GF-D8 (cell line): ENCODE data around the gene MAN1C1.

Experiments used
- DNase-seq: peaks from one replicate; lab custom pipeline; 2025; lab: John Stamatoyannopoulos, UW

The MAN1C1 gene

DNA sequence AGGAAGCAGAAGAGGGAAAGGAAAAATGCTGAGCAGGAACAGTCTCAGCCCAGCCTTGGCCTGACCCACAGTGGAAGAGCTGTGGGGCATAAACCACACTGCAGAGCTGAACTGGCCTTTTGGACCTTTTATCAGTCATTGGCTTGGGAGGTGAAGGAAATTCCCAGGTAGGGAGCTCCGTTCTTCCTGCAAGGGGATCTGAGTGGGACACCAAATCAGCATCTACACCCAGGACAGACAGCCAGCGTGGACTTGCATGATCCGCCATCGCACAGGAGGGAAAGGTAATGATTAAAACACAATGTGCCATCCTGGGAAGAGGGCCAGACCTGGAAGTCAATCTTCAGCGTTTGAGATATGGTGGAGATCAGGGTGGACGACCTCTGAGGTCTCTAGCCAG, 202.0 kb downstream of the MAN1C1 start:
- no peak for DNase-seq

DNA sequence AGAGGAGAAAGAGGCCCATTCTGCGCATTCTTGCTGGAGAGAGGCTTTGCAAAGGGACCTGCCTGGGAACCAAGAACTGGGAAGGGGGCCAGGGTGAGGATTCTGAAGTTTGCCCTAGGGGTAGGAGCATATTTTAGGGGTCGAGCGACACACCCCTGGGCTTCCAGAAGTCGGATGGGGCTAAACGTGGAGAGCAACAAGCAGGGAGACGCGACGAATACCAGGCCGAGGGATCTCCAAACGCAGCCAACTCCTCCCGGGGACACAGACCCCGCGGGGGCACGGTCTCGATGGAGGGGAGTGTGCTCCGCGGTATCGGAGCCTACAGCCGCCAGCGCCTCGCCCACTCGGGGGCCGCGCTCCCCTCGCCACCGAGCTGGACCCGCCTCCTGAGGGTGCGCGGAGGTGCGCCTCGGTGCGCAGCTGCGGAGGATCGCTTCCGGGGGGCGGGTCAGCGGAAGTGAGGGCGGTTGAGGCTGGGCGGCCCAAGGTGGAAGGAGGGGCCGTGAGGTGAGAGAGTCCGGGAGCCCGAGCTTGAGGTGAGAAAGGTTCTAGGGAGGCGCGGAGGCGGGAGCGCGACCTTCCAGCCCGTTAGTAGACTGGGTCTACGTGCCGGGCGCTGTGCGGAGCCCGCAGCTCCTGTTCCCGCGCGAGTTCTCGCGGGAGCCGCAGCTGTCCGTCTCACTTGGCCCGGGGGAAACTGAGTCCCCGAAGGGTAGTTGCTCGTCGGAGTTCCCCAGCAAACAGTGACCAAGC, 203.1 kb downstream of the MAN1C1 start, which contains the start of gene MTFR1L:
Gene MTFR1L, plus strand, starts transcription at position 464 of the 756 bp plus-strand sequence. CDS start 3,151 bp downstream, outside the sequence.
- peak; percentile 69 for DNase-seq

DNA sequence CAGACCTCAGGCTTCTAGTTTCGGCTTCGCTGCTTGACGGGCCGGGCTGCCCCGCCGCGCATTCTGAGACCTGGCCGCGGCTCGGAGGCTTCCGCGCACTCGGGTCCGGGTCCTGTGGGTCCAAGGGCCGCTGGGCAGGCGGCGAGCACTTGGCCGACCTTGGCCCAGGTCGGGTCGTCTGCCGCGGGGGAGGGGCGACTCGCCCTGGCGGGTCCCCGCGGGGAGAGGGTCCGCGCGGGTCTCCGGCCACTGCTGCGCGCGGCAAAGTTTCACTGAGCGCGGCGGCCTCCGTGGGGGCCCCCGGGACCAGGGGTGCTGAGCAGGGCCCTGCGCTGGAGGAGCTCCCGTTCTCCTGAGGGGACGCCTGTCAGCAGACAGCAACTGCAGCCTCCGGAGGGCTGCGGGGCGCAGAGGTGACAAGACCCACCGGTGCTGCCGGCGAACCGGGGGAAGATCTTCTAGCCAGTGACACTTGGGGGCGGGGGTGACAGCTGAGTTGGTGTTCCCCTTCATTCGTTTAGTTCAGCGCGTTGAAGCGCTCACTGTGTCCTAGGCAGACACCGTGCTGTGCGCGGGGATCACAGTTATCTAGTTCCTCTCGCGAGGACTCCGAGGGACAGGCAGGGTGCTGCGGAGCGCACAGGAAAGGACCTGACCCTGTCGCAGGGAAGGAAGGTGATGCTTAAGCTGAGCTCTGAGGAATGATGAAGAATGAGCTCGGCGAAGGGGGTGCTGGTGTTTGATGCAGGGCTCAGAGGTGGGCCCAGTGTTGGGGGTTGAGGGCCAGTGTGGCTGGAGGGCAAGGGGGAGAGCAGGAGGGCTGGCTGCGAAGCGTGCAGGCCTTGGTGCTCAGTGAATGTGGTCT, 203.9 kb downstream of the MAN1C1 start:
- DNase-seq: peak; percentile 55

DNA sequence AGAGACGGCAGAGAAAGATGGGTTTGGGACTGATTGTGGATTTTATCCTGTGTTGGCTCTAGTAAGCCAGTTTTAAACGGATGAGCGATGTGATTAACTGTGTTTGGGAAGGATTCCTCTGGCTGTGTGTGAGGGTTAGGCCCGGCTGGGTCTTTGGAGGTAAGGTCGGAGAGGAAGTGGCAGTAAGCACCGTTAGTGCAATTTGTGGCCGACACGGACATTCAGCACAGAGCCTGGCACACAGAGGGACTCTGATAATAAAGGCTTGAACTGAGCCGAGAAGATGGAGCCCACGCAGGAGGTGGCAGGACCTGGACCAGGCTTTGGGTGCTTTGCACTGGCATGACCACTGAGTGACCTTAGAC, 204.5 kb downstream of the MAN1C1 start:
- DNase-seq: no peak

DNA sequence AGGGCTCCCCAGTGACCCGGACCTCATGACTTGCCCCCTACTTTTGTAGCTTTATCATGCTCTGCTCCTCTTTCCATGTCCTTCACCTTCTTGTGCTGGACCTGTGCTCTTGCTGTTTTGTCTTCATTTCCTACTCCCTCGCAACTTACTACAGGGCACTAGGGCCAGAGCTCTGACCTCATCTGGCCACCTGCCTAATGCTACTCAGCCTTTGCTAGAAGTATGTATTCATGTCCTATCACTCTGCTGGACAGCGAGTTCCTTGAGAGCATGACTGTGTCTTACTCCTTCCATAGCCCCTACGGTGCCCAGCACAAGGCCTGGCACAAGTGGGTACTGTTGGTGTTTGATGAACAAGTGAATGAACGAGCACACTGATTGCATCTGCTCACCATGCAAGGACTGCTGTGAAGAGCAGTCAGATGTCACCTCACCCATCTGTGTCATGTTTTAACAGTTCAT, 205.1 kb downstream of the MAN1C1 start:
- DNase-seq: no peak

DNA sequence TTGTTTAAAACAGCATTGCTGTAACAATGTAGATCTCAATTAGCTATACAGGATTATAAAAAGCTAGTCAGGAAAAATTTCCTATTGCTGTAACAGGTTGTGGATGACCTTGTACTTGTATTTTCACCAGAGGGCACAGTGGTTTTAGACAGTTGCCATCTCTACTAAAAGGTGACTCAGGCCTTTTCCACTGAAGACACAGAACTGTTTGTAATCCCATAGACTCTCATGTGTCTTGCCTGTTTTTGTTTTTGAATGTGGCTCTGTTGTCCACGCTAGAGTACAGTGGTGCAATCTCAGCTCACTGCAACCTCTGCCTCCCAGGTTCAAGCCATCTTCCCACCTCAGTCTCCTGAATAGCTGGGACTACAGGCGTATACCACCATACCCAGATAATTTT, 209.0 kb downstream of the MAN1C1 start:
- no peak for DNase-seq

DNA sequence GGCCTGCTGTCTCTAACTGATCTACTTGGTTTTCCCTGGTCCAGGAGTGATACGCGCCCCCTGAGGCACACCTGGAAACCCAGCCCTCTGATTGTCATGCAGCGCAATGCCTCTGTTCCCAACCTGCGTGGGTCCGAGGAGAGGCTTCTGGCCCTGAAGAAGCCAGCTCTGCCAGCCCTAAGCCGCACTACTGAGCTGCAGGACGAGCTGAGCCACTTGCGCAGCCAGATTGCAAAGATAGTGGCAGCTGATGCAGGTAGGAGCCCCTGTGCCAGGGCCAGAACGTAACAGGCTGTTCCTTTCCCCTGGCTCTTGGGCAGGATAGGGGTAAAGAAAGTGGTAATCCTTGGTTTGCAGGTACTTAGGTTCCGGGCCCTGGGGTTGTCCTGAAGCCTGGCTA, 210.0 kb downstream of the MAN1C1 start:
- DNase-seq: no peak

DNA sequence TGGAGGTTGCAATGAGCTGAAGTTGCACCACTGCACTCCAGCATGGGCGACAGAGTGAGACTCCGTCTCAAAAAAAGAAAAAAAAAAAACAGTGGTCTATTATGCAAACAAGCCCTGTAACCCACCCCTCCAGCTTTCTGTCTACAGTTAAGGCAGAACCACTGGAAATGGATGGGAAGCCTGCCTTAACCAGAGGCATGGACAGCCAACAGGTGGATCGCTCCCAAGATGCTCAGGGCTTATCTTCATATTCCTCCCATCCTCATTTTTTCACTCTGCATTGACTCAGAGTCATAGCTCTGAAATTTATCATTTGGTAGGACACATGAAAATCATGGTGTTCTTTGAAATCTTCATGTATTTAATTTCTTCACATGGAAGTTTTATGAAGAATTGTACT, 211.9 kb downstream of the MAN1C1 start:
- no peak for DNase-seq

DNA sequence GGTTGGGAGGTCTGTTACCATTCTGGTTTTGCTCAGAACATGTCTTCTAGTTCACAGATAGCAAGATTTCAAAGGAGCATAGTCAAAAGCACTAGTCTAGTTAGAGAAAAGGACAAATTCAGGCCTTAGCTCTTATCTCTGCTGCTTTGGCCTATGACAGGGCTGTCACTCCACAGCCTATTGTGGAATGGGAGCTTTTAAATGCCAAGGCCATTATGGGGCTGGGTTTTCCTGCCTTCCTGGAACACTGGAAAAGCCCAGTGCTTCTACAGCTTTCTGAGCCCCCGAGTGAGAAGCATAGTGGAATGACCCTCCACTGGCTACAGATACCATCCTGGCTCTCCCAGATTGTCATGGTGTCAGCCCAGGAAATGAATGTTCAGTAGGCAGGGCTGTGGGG, 212.5 kb downstream of the MAN1C1 start:
- DNase-seq: no peak

DNA sequence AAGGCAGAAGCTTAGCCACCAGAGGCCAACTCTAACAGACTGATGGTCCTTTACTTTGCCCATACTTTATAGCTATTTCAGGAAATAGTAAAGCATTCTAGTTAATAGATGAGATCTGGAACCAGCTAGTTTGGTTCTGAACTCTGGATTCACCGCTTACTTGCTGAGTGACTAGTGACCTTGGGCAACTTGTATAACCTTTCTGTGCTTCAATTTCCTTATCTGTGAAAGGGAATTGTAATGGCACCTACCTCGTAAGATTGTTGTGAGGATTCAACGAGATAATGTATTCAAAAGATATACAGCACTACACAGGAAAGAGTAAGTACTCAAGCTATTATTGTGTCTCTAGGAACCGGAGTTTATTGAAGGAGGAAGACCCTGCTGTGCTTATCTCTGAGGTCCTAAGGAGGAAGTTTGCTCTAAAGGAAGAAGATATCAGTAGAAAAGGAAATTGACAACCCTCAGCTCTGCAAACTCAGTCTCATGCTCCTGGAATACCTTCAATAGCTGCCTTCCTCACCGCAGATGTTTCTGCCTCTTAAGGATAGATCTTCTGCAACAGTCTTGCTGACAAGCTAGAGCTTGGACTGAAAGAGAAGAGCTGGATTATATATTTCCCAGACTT, 215.1 kb downstream of the MAN1C1 start:
- DNase-seq: peak; percentile 95

DNA sequence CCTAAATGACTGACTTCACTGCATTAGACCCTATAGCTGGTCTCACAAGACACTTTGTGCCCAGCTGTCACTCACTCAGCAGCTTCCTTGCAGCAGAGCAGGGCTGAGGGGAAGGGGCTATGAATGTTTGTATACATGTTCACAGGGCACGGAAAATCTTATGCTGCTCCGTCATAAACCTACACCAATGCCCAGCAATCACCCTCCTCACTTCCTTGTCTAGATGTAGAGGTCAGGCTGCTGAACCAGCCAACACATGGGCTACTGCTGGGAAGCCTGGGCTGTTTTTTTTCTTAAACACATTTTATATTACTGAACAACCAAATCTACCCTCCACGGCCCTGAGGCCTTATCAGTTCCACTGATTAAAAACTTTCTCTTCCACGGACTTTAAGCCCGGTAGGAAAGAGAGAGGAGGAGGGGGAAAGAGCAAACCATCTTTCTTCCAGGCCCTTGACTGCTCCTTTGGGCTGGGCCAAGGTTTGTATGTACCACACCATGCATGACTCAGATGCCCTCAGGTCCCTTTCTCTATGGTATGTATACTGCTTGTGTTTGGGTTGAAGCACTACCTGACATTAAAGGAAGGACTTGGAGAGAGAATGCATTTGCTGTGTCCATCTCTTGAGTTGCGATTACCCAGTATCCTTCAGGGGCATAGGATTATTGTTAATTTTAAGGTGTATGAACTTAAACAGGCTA, 215.9 kb downstream of the MAN1C1 start:
- DNase-seq: peak; percentile 33

DNA sequence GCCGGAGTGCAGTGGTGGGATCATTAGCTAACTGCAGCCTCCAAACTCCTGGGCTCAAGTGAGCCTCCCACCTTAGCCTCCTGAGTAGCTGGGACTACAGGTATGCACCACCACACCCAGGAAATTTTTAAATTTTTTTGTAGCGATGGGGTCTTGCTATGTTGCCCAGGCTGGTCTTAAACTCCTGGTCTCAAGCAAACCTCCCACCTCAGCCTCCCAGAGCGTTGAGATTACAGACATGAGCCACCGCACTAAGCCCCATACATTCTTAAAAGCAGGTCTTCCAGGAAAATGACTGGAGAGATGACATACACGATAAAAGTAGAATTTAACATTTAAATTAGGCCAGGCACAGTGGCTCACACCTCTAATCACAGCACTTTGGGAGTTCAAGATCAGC, 216.6 kb downstream of the MAN1C1 start:
- no peak for DNase-seq
